Lower leg skin (tissue), 3 donors: ENCODE measurements around the gene ACOX3.

ENCODE experiments used
- POLR2A ChIP-seq, 2 donors: fragments of 450-650 bp; IDR thresholded peaks; one replicate each; pipeline ENCODE4 v1.6.1; 2016 to 2017; ENCODE audit warnings: antibody characterized with exemption in 2 of 2, mild to moderate bottlenecking in 1 of 2, moderate library complexity in 1 of 2
- TF ChIP-seq, protein P1 (sequence below), 3 donors: fragments of 450-650 bp; IDR thresholded peaks; one replicate each; pipeline ENCODE4 v1.5.1; 2016; ENCODE audit warnings: antibody characterized with exemption in 3 of 3, mild to moderate bottlenecking in 3 of 3, moderate library complexity in 2 of 3

DNA sequence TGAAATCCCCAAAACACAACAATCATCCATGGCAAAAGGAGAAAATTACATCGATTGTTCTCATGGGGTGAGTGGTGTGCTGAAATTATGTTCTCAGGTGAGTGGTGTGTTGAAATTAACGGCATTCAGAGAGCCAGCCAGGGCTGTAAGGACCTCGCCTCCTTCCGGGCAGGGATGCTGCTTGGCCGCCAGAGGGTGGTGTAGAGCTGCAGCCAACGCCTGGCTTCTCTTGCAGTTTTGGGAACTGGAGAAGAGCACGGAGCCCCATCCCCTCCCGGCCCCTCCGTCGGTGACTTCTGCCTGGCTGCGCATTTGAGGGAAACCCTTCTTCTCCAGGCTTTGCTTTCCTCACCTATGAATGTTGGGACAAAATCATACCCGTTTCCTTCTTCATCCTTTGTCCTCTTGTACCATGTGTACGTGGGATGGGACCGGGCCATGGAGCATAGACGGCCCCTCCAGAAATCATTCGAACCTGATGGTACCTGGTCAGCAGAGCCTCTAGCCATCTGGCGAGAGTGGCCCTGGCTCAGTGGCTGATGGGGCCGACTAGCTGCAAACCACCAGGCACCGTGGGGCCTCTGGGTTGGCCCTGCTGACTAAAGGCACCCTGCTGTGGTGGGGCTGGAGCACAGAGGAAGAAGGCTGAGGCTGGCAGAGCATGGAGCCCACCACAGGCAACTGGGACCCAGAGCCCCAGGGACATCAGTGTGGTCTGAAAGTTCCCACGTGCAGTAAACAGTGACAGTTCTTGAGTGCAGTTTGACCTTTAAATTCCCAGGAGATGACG lies 28.4 kb upstream of the ACOX3 start:
- TF ChIP-seq, protein P1, sequence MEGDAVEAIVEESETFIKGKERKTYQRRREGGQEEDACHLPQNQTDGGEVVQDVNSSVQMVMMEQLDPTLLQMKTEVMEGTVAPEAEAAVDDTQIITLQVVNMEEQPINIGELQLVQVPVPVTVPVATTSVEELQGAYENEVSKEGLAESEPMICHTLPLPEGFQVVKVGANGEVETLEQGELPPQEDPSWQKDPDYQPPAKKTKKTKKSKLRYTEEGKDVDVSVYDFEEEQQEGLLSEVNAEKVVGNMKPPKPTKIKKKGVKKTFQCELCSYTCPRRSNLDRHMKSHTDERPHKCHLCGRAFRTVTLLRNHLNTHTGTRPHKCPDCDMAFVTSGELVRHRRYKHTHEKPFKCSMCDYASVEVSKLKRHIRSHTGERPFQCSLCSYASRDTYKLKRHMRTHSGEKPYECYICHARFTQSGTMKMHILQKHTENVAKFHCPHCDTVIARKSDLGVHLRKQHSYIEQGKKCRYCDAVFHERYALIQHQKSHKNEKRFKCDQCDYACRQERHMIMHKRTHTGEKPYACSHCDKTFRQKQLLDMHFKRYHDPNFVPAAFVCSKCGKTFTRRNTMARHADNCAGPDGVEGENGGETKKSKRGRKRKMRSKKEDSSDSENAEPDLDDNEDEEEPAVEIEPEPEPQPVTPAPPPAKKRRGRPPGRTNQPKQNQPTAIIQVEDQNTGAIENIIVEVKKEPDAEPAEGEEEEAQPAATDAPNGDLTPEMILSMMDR (IDR thresholded peaks at IDR 0.05): no peak
- TF ChIP-seq POLR2A (IDR thresholded peaks at IDR 0.05): no peak
